Kidney (tissue), 14 donors: ENCODE results near the gene PTK6. TPM values are rescaled to one million over a fixed set of nuclear protein-coding genes. Genes with fewer than 3 reads are reported as not detected.
A peak's percentile ranks its signal among the peaks of the same experiment; 100 is the strongest.

Source experiments
- DNase-seq, 5 donors: peaks; one replicate each; pipeline ENCODE4 v3.0.0-alpha.2; 2013 to 2020
- FAIRE-seq: peaks from 2 replicates; lab custom pipeline; 2012; peaks lifted over from hg19 to GRCh38; lab: Jason Lieb, UNC
- H3K27ac ChIP-seq, 2 donors: one replicate each; pipeline ENCODE4 v1.7.0; 2013; ENCODE audit warnings: low read depth in 2 of 2, low read length in 2 of 2, inconsistent platforms in 1 of 2
- H3K27me3 ChIP-seq: one replicate; pipeline ENCODE4 v1.7.1; 2013; ENCODE audit warnings: low read length, inconsistent platforms; ENCODE audit not compliant: control insufficient read depth, insufficient read depth
- H3K36me3 ChIP-seq, 3 donors: one replicate each; pipeline versions ENCODE4 v1.7.0 to v1.7.1; 2013; ENCODE audit warnings: low read length in 3 of 3, control low read depth in 1 of 3, inconsistent platforms in 1 of 3; ENCODE audit not compliant: insufficient read depth in 3 of 3, control insufficient read depth in 2 of 3
- H3K4me1 ChIP-seq, 3 donors: one replicate each; pipeline versions ENCODE4 v1.7.0 to v1.7.1; 2013; ENCODE audit warnings: low read length in 3 of 3, inconsistent platforms in 1 of 3, low read depth in 1 of 3; ENCODE audit not compliant: control insufficient read depth in 2 of 3, insufficient read depth in 2 of 3
- H3K4me3 ChIP-seq, 3 donors: one replicate each; pipeline versions ENCODE4 v1.7.0 to v1.8.1; 2013; ENCODE audit warnings: low read length in 3 of 3, control low read depth in 1 of 3, inconsistent platforms in 1 of 3
- H3K9ac ChIP-seq, 3 donors: one replicate each; pipeline versions ENCODE4 v1.7.0 to v1.7.1; 2013; ENCODE audit warnings: low read length in 3 of 3, control low read depth in 1 of 3, inconsistent platforms in 1 of 3
- H3K9me3 ChIP-seq, 3 donors: one replicate each; pipeline versions ENCODE4 v1.7.0 to v1.7.1; 2013; ENCODE audit warnings: low read length in 3 of 3, control low read depth in 1 of 3, inconsistent platforms in 1 of 3; ENCODE audit not compliant: control insufficient read depth in 2 of 3, insufficient read depth in 1 of 3
- intact Hi-C: fragments of 100-400 bp; cut with DNase I; formaldehyde crosslinking; loops from one replicate; pipeline ENCODE4 v1.11.1; 2022
- polyA plus RNA-seq: library from polyadenylated mRNA; stranded (reverse); fragments of 350-450 nt; fragmentation: Illumina TruSeq; extraction: RNeasy Lipid Tissue Mini Kit (QIAGEN cat#74804); gene quantifications from one replicate; pipeline ENCODE4 v1.2.3, GENCODE V29; 2014; ENCODE audit warnings: low read depth, low replicate concordance; ENCODE audit not compliant: insufficient read depth
- total RNA-seq: library from RNA; stranded (reverse); fragmentation: NEBNext Ultra II Directional; extraction: Animal tissue kit (Norgen Biotek cat#: 25700); gene quantifications from one replicate; pipeline ENCODE4 v1.2.1, GENCODE V29; 2021
- TF ChIP-seq, protein P1 (sequence below): IDR thresholded peaks from 3 replicates; pipeline ENCODE4 v1.5.1; 2012; ENCODE audit warnings: mild to moderate bottlenecking, moderate library complexity, borderline replicate concordance; ENCODE audit not compliant: insufficient read depth; ENCODE audit errors: extremely low read depth
- donor health status: control.
- donor health status: control.
- donor health status: control.
- donor health status: control.
- donor health status: control.
- donor health status: DM: yes; HTN: yes; CAD: no.
- donor health status: Normal renal cell carcinoma (clear cell type).

Gene PTK6
- total and polyA plus RNA-seq, 2 donors from 2014 or later, result 0.26 to 1.1 TPM

DNA sequence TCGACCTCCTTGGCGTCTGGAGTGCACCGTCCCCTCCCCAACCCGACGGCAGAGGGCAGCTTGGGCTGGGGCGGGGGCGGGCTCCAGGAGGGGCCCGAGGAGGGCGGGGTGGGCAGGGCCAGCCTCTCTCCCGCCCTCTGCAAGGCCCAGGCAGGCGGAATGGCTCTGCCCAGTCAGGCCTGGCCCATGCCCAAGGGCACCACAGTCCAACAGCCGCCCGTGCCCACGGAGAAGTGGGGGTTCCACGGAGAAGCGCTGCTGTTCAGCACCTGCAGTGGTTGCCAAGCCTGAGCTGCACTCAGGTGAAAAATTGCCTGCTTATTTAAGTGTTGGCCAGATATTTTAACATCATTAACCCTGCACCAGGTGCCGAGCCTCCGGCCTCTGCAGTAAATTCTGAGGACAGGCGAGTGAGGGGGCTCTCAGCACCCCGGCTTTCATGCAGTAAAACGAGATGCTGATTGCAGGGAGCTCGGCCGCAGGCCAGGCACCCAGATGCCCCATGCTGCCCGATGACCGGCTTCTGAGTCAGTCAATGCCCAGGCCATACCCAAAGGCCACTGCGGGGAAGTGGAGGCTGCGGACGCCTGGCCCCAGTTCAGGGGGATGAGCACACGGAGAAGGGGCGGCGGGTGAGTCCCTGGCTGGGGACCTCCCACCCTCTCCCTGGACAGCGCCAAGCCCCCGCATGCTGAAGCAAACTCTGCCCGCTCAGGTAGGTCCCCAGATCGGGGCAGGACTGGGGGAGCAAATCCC is 10.7 kb upstream of the PTK6 start, which contains the start of gene SRMS:
SRMS (minus strand) TSS at position 25 of the 756 bp plus-strand sequence. CDS start 286 bp downstream, outside the sequence.
- no peak for FAIRE-seq
- Histone ChIP-seq H3K9me3 (no peaks in the 10 kb centered on the region), H3K27me3 (no peaks in the 10 kb centered on the region), H3K9ac (no peak within 1 kb of the TSS), H3K4me1 (no peaks in the 10 kb centered on the region), H3K27ac (no peak within 1 kb of the TSS), H3K36me3 (no peaks in the 10 kb centered on the region), H3K4me3 (no peak within 1 kb of the TSS)
- TF ChIP-seq, protein P1, sequence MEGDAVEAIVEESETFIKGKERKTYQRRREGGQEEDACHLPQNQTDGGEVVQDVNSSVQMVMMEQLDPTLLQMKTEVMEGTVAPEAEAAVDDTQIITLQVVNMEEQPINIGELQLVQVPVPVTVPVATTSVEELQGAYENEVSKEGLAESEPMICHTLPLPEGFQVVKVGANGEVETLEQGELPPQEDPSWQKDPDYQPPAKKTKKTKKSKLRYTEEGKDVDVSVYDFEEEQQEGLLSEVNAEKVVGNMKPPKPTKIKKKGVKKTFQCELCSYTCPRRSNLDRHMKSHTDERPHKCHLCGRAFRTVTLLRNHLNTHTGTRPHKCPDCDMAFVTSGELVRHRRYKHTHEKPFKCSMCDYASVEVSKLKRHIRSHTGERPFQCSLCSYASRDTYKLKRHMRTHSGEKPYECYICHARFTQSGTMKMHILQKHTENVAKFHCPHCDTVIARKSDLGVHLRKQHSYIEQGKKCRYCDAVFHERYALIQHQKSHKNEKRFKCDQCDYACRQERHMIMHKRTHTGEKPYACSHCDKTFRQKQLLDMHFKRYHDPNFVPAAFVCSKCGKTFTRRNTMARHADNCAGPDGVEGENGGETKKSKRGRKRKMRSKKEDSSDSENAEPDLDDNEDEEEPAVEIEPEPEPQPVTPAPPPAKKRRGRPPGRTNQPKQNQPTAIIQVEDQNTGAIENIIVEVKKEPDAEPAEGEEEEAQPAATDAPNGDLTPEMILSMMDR, result no peak
- DNase-seq, result peak in 1 of 5 donors; percentile 28
- intact Hi-C loops, result no loop called here

DNA sequence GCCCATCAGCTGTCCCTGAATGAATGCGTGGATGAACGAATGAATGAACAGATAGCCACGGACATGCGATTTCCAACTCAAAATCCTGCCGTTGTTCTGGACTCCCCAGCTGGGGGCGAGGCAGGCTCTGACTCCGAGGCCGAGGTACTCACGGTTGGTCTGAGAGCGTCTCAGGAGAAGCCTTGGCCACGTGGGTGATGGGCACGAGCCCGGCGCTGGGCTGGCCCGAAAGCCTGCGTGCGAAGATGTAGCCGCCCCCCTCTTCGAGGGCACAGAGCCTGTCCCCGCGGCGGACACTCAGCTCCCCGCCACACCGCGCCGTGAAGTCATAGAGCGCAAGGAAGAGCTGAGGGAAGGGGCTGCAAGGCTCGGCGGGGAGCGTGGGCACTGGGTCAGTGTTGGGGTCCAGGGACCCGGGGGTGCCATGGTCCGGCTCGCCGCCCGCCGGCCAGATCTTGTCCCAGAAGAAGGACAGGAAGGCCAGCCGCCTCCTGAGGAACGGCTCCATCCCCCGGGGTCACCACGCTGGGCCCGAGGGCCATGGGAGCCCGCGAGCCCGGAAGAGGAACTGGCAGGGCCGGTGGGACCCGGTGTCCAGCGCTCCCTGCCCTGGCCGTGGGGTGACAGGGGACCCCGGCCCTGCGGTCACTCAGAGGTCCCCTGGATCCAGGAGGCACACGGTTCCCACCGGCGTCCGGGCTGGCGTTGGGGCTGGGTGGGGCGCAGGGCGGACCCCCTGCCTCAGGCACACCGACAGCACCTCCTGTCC is 10.0 kb upstream of the PTK6 start:
- no peaks in the 10 kb centered on the region for H3K27me3 ChIP-seq
- no peak for DNase-seq
- FAIRE-seq, result no peak
- no peak overlapping the region for H3K27ac ChIP-seq
- H3K9me3 ChIP-seq, result no peaks in the 10 kb centered on the region
- H3K4me3 ChIP-seq, result no peak overlapping the region
- intact Hi-C loops, result no loop called here
- TF ChIP-seq, protein P1, result no peak
- H3K36me3 ChIP-seq, result no peaks in the 10 kb centered on the region
- H3K9ac ChIP-seq, result no peak overlapping the region
- no peaks in the 10 kb centered on the region for H3K4me1 ChIP-seq

DNA sequence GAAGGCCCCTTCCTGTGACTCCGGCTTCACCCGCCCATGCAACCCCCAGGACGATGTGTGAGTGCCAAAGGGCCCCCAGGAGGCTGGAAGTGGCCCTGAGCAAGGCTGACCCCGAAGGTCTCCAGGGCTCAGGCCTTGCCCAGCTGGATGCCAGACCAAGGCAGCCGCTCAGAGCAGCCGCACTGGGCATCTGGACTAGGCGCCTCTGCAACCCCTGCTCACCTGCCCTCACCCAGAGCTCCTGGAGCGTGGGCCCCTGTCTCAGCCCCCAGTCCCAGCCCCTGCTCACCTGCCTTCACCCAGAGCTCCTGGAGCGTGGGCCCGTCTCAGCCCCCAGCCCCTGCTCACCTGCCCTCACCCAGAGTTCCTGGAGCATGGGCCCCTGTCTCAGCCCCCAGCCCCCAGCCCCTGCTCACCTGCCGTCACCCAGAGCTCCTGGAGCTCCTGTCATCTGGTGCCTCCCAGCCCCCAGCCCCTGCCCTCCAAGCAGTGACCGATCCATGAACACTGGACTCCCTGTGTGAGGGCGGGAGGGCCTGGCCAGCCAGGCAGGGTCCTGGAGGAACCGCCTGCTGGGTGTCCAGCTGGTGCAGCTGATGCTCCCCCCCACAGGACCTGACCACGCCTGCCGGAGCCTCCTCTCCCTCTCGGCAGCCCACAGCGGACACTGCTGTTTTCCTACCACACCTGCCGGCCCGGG is 9.2 kb upstream of the PTK6 start:
- TF ChIP-seq, protein P1, result no peak
- no peak overlapping the region for H3K27ac ChIP-seq
- no peaks in the 10 kb centered on the region for H3K4me1 ChIP-seq
- H3K4me3 ChIP-seq, result no peak overlapping the region
- intact Hi-C loops, result no loop called here
- no peaks in the 10 kb centered on the region for H3K36me3 ChIP-seq
- no peaks in the 10 kb centered on the region for H3K9me3 ChIP-seq
- H3K9ac ChIP-seq, result no peak overlapping the region
- DNase-seq, result peak in 1 of 5 donors; percentile 59
- no peak for FAIRE-seq
- H3K27me3 ChIP-seq, result no peaks in the 10 kb centered on the region
